ENCODE results near the gene DNAI4.

GRCh38 chr1:66947267-66947666, 22.6 kb upstream of the DNAI4 start:
- TF ChIP-seq, protein P1, sequence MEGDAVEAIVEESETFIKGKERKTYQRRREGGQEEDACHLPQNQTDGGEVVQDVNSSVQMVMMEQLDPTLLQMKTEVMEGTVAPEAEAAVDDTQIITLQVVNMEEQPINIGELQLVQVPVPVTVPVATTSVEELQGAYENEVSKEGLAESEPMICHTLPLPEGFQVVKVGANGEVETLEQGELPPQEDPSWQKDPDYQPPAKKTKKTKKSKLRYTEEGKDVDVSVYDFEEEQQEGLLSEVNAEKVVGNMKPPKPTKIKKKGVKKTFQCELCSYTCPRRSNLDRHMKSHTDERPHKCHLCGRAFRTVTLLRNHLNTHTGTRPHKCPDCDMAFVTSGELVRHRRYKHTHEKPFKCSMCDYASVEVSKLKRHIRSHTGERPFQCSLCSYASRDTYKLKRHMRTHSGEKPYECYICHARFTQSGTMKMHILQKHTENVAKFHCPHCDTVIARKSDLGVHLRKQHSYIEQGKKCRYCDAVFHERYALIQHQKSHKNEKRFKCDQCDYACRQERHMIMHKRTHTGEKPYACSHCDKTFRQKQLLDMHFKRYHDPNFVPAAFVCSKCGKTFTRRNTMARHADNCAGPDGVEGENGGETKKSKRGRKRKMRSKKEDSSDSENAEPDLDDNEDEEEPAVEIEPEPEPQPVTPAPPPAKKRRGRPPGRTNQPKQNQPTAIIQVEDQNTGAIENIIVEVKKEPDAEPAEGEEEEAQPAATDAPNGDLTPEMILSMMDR (IDR thresholded peaks at IDR 0.05) = no peak
- TF ChIP-seq POLR2A (IDR thresholded peaks at IDR 0.05) = no peak

Measured in esophagus squamous epithelium (tissue), 4 donors.